Measurements from ENCODE around the gene CCDC83.
"Not testable (repeated sequence)": the region's sequence is repeated elsewhere in the genome, so short reads cannot be mapped to it uniquely, and the experiment has no call there.

Gene CCDC83

DNA sequence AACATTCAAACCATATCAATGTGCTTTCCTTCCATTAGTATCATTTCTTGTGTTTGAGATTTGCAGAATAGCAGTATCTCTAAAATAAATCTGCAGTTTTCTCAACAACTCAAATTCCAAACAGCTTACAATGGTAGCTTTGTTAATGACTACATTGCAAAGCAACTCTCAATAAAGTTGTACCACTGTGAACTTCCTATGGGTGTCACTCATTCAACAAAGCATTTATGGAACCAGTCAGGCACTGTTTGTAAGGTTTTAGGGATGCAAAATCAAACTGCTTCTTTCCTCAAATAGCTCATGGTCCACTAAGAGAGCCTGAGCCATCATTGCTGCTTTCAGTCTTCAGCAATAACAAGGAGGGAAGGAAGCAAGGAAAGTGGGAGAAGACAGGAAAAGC is 91.0 kb downstream of the CCDC83 start:
- DNase-seq = no peak

DNA sequence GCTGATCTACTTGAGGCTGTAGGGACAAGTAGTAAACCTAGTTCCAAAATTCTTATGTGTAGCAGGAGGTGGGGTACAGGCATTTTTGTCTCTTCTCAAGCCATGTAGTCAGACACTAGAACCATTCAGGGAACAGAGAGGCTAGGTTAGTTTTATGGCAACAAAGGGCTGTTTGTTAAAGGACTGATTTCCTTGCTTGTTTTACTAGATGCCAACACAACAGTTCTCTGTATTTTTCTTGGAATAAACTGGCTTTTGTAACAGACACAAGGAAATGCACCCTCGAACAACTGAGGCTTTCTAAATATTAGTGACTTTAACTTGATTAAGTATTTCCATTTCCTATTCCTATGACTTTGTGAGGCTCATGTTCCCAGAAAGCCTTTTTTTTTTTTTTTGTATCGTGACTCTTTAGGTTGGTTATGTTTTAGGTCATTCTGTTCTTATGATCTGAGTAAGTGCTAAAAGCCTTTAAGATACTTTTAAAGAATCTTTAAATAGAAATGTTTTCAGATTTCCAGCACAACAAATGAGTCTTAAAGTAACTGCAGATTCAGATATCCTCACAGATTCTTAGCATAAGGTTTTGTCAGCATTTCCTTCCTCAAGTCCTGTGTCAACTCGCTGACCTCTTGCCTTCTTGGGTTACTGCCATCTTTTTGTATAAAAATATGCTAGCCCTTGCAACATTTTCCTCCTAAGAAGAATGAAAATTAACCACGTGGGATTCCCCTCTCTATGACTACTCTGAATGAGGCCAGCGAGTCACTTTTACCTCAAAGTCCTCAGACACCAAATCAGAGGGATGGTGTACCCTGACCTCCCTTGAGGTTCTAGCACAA is 92.5 kb downstream of the CCDC83 start:
- DNase-seq = no peak

DNA sequence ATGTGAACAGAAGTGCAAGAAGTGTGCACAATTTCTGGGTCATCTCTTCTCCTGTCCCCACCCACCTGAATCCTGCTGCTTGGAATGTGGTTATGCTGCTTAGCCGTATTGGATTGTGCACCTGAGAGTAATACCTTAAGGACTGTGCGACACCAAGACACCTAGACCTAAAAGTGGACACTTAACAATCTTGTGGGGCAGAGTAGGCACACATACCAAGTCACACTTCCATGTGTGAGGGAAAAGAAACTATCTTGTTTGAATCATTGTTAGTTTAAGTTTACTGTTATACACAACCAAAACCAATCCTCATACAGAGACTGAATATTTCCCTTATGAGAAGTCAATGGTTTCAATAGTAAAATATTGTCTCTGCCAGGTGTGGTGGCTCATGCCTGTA is 93.7 kb downstream of the CCDC83 start:
- no peak for DNase-seq

DNA sequence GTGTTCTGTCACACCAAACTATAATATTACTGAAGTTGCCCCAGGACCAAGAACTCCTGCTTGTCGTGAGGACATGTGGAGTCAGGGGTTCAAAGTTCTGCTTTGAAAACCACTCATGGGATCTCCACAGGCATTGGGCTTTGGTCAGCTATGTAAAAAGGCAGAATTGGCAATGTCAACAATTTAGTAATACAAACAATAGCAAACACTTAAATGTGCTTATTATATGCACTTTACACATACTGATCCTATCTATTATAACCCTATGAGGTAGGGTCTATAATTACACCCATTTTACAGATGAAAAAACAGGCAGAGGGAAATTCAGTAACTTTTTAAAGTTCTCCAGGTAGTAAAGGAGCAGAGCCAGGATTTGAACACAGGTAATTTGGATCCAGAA is 94.6 kb downstream of the CCDC83 start:
- DNase-seq = no peak

DNA sequence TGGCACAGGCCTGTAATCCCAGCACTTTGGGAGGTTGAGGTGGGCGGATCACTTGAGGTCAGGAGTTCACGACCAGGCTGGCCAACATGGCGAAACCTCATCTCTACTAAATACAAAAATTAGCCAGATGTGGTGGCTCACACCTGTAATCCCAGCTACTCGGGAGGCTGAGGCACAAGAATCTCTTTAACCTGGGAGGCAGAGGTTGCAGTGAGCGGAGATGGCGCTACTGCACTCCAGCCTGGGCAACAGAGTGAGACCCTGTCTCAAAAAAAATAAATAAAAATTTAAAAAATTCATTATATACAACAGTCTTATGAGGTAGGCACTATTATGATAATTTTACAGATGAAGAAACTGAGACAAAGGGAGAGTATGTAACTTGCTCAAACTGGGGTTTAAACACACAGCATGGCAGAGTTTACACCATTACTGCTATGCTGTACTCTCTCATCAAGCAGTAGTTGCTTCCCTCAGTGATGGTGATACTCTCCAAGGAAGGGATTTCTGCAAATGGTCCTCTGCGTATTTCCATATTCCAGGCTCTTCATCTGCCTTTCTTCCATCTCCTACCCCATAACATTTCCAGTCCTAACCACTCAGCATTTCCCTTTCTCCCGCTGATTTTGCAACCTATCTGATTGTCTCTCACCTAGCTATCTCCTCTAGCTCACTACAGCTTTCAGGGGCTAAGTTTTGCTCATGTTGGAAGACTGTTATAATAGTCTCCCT is 95.3 kb downstream of the CCDC83 start:
- no peak for DNase-seq

DNA sequence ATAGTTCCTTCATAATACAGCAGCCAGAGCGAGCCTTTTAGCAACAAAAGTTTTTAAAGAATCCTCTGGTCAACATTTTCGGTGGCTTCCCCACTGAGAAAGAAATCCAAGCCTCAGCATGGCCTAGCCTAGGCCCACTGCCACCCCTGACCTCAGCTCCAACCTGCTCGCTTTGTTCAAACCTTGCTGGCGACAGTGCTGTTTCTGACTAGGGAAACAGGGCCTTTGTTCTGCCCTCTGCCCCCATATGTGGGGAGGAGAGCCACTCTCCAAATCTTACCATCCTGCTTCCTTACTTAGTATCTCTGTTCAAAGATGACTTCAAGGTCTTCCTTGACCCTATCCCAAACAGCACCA is 95.8 kb downstream of the CCDC83 start:
- no peak for DNase-seq

DNA sequence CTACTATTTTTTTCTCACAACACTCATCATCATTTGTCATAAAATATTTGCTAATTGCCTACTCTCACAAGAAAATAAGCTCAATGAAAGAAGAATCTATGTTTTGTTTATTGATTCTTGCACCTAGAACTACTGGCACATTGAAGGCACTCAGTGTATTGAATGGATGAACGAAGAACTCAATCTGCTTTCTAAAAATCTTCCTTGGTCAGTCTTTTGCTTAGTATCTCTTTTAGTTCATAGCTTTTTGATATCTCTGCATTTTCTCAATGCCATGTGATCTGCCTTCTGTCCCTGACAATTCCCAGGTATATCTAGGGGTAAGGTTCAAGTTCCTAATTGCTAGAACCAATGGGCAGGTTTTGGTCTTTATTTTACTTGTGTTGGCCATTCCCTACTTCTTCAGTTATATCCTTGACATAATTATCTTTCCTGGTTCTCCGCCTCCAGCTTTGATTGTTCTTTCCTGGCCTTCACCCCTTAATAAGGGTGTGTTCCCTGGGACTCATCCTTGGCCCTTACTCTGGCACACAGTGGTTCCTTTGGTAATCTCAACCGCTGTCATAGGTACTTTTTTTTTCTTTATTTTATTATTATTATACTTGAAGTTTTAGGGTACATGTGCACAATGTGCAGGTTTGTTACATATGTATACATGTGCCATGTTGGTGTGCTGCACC is 96.4 kb downstream of the CCDC83 start:
- DNase-seq = no peak

DNA sequence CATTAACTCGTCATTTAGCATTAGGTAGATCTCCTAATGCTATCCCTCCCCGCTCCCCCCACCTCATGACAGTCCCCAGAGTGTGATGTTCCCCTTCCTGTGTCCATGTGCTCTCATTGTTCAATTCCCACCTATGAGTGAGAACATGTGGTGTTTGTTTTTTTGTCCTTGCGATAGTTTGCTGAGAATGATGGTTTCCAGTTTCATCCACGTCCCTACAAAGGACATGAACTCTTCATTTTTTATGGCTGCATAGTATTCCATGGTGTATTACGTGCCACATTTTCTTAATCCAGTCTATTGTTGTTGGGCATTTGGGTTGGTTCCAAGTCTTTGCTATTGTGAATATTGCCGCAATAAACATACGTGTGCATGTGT is 96.9 kb downstream of the CCDC83 start:
- not testable (repeated sequence) for DNase-seq

DNA sequence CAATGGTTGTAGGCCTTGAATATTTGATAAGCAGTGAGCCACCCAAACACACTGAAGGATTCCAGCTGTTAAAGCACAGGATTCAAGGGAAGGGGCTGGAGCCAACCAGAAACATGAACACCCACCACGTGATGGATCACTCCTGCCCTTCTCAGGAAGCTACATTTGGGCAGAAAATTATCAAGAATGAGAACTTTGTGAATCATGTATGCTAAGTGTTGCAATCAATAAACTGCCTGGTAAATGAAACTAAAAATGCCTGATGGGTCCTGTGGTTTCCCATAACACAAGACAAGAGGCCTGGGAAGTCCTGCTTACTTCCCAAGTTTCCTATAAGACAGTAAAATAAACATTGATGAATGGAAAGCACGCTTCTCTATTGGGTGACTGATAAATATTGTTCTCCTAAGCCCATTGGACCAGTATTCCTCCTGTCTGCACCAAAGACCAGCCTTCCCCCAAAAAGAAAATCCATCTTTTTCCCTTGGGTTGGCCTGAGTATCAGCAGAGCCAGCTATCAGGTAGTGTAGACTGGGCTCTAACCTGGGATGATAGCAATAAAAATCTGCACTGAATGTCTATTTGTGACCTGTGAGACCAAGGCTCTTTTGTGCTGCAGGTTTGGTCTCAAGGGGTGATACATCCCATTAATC is 98.4 kb downstream of the CCDC83 start:
- no peak for DNase-seq

DNA sequence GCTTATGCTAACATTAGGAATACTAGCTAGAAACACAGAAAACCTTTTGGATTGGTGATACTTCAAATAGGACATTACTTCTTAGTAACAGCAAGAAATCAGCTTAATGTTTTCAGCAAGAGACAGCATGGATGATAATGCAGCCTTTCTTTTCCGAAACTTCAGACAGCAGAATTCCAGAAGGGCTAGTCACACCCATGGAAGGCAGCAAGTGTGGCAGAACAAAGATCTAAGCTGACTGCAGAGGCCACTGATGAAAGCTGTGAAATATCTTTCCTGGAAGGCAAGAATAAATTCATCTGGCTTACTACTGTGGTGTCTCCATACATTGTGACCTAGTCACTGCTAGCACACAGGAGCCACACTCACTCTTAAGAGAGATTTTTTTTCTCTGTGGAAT is 100.3 kb downstream of the CCDC83 start:
- DNase-seq = no peak

DNA sequence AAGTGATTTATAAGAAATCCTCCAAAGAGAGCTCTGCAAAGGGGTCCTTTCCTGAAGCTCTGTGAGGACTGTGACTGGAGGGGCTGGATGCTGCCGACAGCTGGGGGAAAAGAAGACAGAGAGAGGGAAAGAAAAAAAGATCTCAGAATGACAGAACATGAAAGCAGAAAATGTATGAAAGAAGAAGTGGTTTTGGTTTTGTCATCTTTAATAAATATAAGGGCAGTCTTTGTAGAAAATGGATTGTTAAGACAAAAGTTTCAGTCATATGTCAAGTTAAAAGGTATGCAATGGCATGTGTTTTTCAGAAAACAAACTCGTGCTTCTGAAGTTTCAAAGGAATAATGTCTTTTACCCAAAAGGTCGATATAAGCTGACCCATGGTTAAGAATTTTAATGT is 105.5 kb downstream of the CCDC83 start:
- DNase-seq = no peak

DNA sequence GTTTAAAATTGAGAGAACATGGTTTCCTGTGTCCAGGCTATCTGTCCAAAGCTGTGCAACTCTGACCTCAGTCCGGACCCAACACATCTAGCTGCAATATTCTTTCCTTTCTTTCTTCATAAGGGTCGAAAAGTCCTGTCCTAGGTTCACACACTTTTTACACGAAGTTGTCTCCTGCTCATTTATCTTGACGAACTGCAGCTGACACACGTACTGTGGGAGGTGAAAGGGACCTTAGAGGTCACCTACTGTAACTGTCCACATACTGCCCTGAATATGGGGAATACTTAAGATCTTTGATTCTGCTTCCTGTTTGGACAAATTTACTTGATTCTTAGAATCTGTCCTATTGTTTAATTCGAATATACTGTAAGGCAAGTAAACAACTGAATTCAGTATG is 105.9 kb downstream of the CCDC83 start:
- DNase-seq = no peak

DNA sequence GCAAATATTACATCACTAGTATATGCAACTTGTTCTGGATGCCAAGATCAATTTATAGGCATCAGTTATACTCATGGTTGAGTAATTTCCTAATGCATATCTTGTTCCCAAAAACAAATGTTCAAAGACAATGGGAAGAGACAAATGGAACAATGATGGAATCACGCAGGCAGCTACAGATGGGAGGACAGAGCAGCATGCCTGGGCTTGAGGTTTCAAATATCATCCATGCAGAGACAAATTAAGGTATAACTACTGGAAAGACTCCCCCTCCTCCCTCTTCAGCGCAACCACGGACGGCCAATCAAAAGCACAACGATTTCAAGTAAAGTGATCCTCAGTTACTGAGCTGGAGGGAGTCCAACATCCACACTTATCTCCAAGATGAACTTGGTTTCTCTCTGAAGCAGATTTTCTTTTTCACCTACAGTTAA is 106.8 kb downstream of the CCDC83 start:
- no peak for DNase-seq

DNA sequence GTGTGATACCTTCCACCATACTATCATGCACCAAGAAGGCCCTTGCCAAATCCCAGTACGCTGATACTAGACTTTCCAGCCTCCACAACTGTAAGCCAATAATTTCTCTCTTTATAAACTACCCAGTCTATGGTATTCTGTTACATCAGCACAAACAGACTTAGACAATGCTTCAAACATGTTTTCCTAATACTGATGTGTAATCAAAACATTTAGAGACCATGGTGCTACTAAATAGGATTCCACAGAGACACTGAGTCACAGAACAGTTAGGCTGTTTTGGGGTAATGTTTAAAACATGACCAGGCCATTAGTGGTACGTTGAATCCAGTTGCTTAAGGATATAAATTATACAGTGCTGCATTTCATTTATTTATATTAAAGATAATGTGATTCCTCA is 110.0 kb downstream of the CCDC83 start:
- DNase-seq = no peak

DNA sequence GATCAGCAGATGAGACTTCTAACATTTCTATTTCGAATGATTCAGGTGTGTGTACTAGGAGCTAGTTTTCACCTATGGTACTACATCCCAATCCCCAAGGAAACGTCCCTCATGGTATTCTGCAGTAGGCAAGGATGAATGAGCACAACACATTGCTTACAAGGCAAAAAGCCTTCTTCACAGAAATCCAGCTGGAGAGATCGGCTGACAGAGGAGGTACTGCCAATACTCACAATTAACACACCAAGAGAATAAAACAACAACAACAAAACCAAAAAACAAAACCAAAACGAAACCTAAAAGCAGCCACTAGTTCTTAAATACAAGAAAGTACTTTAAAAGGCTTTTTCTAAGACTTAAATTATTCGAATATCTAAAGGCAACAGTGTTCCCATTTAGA is 112.3 kb downstream of the CCDC83 start:
- no peak for DNase-seq
